ENCODE data around the gene MC1R. TPM values are rescaled to one million over a fixed set of nuclear protein-coding genes. Genes with fewer than 3 reads are reported as not detected.

Gene MC1R
- polyA plus RNA-seq, 3 donors = 0.21 to 3.9 TPM; not detected in 1

GRCh38 chr16:89898201-89898967 lies 20.3 kb upstream of the MC1R start:
- Mint-ChIP-seq H3K27me3 (ENCODE audit: low read depth in 3 of 3) (no peaks in the 10 kb centered on the region), H3K36me3 (peaks cover 62 to 85% of the 10 kb centered on the region in 2 donors), H3K4me1 (no peaks in the 10 kb centered on the region), H3K9me3 (peaks cover 0 to 2% (median 0%) of the 10 kb centered on the region in 7 donors), H3K27ac (peak overlapping the region in 1 of 7 donors; percentile 53), H3K4me3 (no peak overlapping the region)
- intact Hi-C loops (cut with micrococcal nuclease) = no loop called here
- Histone ChIP-seq H3K4me3 (replicated peaks in 1 of 3; ENCODE audit: low read depth in 2 of 3, low read length in 3 of 3) (no peak overlapping the region), H3K27ac (ENCODE audit: low read depth in 1 of 2, low read length in 2 of 2) (no peak overlapping the region), H3K27me3 (ENCODE audit: control insufficient read depth in 2 of 2, insufficient read depth in 2 of 2, low read length in 2 of 2) (no peaks in the 10 kb centered on the region), H4K20me1 (ENCODE audit: insufficient read depth, low read length) (peaks cover 74% of the 10 kb centered on the region), H3K79me2 (ENCODE audit: insufficient read depth, low read length) (no peaks in the 10 kb centered on the region), H3K9me3 (replicated peaks in 1 of 2; ENCODE audit: control insufficient read depth in 1 of 2, insufficient read depth in 1 of 2, low read length in 2 of 2) (no peaks in the 10 kb centered on the region), H2AFZ (ENCODE audit: insufficient read depth, low read depth, low read length, poor library complexity, severe bottlenecking) (no peak overlapping the region), H3K36me3 (replicated peaks in 1 of 2; ENCODE audit: control insufficient read depth in 1 of 2, insufficient read depth in 2 of 2, low read length in 2 of 2) (peaks cover 77 to 88% of the 10 kb centered on the region in 2 donors), H3K4me1 (ENCODE audit: control insufficient read depth in 1 of 2, insufficient read depth in 2 of 2, low read length in 2 of 2) (no peaks in the 10 kb centered on the region), H3K4me2 (replicated peaks; ENCODE audit: extremely low read depth, low read length, poor library complexity, severe bottlenecking) (no peak overlapping the region), H3K9ac (ENCODE audit: insufficient read depth, low read length, poor library complexity, severe bottlenecking) (no peak overlapping the region)
- 96% methylated on average over 27 of the region's 36 CpGs for WGBS (ENCODE audit: insufficient coverage)
- no peak for DNase-seq
- no peak for TF ChIP-seq CTCF (IDR thresholded peaks at IDR 0.05)

- Mint-ChIP-seq H3K36me3 (peaks cover 62 to 89% of the 10 kb centered on the region in 2 donors), H3K4me1 (no peaks in the 10 kb centered on the region), H3K27ac (no peak overlapping the region), H3K4me3 (no peak overlapping the region), H3K9me3 (peaks cover 0 to 2% (median 0%) of the 10 kb centered on the region in 7 donors), H3K27me3 (ENCODE audit: low read depth in 3 of 3) (no peaks in the 10 kb centered on the region)
- no peak overlapping the region for H3K4me3 ChIP-seq (replicated peaks in 1 of 3; ENCODE audit: low read depth in 2 of 3, low read length in 3 of 3)
- TF ChIP-seq CTCF (IDR thresholded peaks at IDR 0.05) = no peak
- H3K4me1 ChIP-seq (ENCODE audit: control insufficient read depth in 1 of 2, insufficient read depth in 2 of 2, low read length in 2 of 2) = no peaks in the 10 kb centered on the region
- intact Hi-C loops (cut with micrococcal nuclease) = no loop called here
- no peaks in the 10 kb centered on the region for H3K27me3 ChIP-seq (ENCODE audit: control insufficient read depth in 2 of 2, insufficient read depth in 2 of 2, low read length in 2 of 2)
- no peak overlapping the region for H3K27ac ChIP-seq (ENCODE audit: low read depth in 1 of 2, low read length in 2 of 2)
- H4K20me1 ChIP-seq (ENCODE audit: insufficient read depth, low read length) = peaks cover 73% of the 10 kb centered on the region
- H2AFZ ChIP-seq (ENCODE audit: insufficient read depth, low read depth, low read length, poor library complexity, severe bottlenecking) = no peak overlapping the region
- H3K9me3 ChIP-seq (replicated peaks in 1 of 2; ENCODE audit: control insufficient read depth in 1 of 2, insufficient read depth in 1 of 2, low read length in 2 of 2) = no peaks in the 10 kb centered on the region
- peaks cover 79 to 88% of the 10 kb centered on the region in 2 donors for H3K36me3 ChIP-seq (replicated peaks in 1 of 2; ENCODE audit: control insufficient read depth in 1 of 2, insufficient read depth in 2 of 2, low read length in 2 of 2)
- H3K4me2 ChIP-seq (replicated peaks; ENCODE audit: extremely low read depth, low read length, poor library complexity, severe bottlenecking) = no peak overlapping the region
- 98% methylated on average over 16 of the region's 20 CpGs for WGBS (ENCODE audit: insufficient coverage)
- no peak overlapping the region for H3K9ac ChIP-seq (ENCODE audit: insufficient read depth, low read length, poor library complexity, severe bottlenecking)
- no peak for DNase-seq
- H3K79me2 ChIP-seq (ENCODE audit: insufficient read depth, low read length) = no peaks in the 10 kb centered on the region
Observed at GRCh38 chr16:89899879-89900481, 18.7 kb upstream of the MC1R start.

Measured in CD14-positive monocyte (primary cell).